A549 (cell line): ENCODE data around the gene CEBPA. TPM values are rescaled to one million over a fixed set of nuclear protein-coding genes. Genes with fewer than 3 reads are reported as not detected.

Experiments used
- ATAC-seq, 2 experiments: fragments of 200-7000 bp in 1 of 2; fragments of >200 bp in 1 of 2; cut with Nextera tagmentation in 1 of 2; cut with Tn5 transposase in 1 of 2; 3 replicates each; pipeline versions ENCODE4 v1.8.0 to v1.9.1; 2018 to 2020; ENCODE audit warnings: mild to moderate bottlenecking in 1 of 2, moderate library complexity in 1 of 2
- CTCF ChIA-PET: fragments of 300-600 bp; sonication (Branson Sonifier 250); formaldehyde crosslinking; extraction: SDS; loops from one replicate; lab custom pipeline; 2021; ENCODE audit warnings: antibody characterized with exemption, inconsistent platforms; lab: Yijun Ruan, JAX
- POLR2A ChIA-PET: fragments of 350-600 bp; formaldehyde crosslinking; extraction: SDS; loops from one replicate; lab custom pipeline; 2021; ENCODE audit warnings: antibody characterized with exemption, inconsistent platforms; lab: Yijun Ruan, JAX
- DNase-seq, 2 experiments: peaks; one replicate each; pipeline versions ENCODE4 v3.0.0 to v3.0.0-alpha.2; 2011 to 2016; ENCODE audit warnings: low read depth in 1 of 2, low spot score in 1 of 2
- FAIRE-seq: peaks from 2 replicates; lab custom pipeline; 2011; peaks lifted over from hg19 to GRCh38; lab: Jason Lieb, UNC
- H3K27ac ChIP-seq, 2 experiments: fragments of >200 bp; sonication (Bioruptor Twin); formaldehyde crosslinking; 3 replicates each; pipeline ENCODE4 v1.5.1; 2016 to 2017
- H3K4me1 ChIP-seq: fragments of >200 bp; sonication (Bioruptor Twin); formaldehyde crosslinking; 3 replicates; pipeline ENCODE4 v1.6.1; 2016
- H3K4me2 ChIP-seq: fragments of >200 bp; sonication (Bioruptor Twin); formaldehyde crosslinking; 3 replicates; pipeline ENCODE4 v1.6.1; 2016
- H3K4me3 ChIP-seq: fragments of >200 bp; sonication (Bioruptor Twin); formaldehyde crosslinking; 3 replicates; pipeline ENCODE4 v1.5.1; 2016
- H3K9me3 ChIP-seq: fragments of >200 bp; sonication (Bioruptor Twin); formaldehyde crosslinking; 3 replicates; pipeline ENCODE4 v1.6.1; 2016
- BHLHE40 ChIP-seq: IDR thresholded peaks from 2 replicates; pipeline ENCODE4 v1.6.1; 2012; ENCODE audit warnings: low read depth, low read length, inconsistent platforms
- CEBPB ChIP-seq, 2 experiments: fragments of >200 bp in 1 of 2; sonication (Bioruptor Twin) in 1 of 2; formaldehyde crosslinking in 1 of 2; IDR thresholded peaks; 2 replicates each; pipeline ENCODE4 v1.6.1; 2012 to 2016
- CHD4 ChIP-seq: fragments of 200-600 bp; sonication (generic); IDR thresholded peaks from 2 replicates; pipeline ENCODE4 v1.6.1; 2016; ENCODE audit warnings: antibody characterized with exemption, mild to moderate bottlenecking, borderline replicate concordance
- EP300 ChIP-seq, 2 experiments: fragments of >200 bp; sonication (Bioruptor Twin); formaldehyde crosslinking; IDR thresholded peaks; 2 replicates in 1 of 2; 3 replicates in 1 of 2; pipeline ENCODE4 v1.6.1; 2016 to 2017
- FOSL2 ChIP-seq, 2 experiments: fragments of 450-650 bp in 1 of 2; fragments of >200 bp in 1 of 2; sonication (Bioruptor Twin) in 1 of 2; formaldehyde crosslinking; IDR thresholded peaks; 2 replicates each; pipeline versions ENCODE4 v1.5.0 to v1.6.1; 2016 to 2020; ENCODE audit warnings: mild to moderate bottlenecking in 1 of 2, moderate library complexity in 1 of 2
- GATA3 ChIP-seq: IDR thresholded peaks from 2 replicates; pipeline ENCODE4 v1.6.1; 2012; ENCODE audit warnings: borderline replicate concordance
- HEYL ChIP-seq: fragments of 250-450 bp; sonication (Bioruptor Pico); IDR thresholded peaks from 2 replicates; pipeline ENCODE4 v1.8.0; 2021; ENCODE audit warnings: mild to moderate bottlenecking, moderate library complexity
- HOXA7 ChIP-seq: fragments of 250-450 bp; sonication (Bioruptor Pico); IDR thresholded peaks from 2 replicates; pipeline ENCODE4 v1.5.0; 2020; ENCODE audit warnings: mild to moderate bottlenecking, moderate library complexity
- HOXB13 ChIP-seq: fragments of 250-450 bp; sonication (Bioruptor Pico); IDR thresholded peaks from 2 replicates; pipeline ENCODE4 v1.5.0; 2020; ENCODE audit warnings: low read depth, mild to moderate bottlenecking, moderate library complexity
- HOXB5 ChIP-seq: fragments of 250-450 bp; sonication (Bioruptor Pico); IDR thresholded peaks from 2 replicates; pipeline ENCODE4 v1.5.0; 2020; ENCODE audit warnings: mild to moderate bottlenecking, moderate library complexity
- MAZ ChIP-seq: fragments of 150-350 bp; IDR thresholded peaks from 2 replicates; pipeline ENCODE4 v1.6.1; 2014; ENCODE audit warnings: antibody characterized with exemption, low read depth, low read length, borderline replicate concordance
- PHF8 ChIP-seq: fragments of 200-600 bp; sonication (generic); IDR thresholded peaks from 2 replicates; pipeline ENCODE4 v1.6.1; 2016; ENCODE audit warnings: low read depth, mild to moderate bottlenecking, antibody characterized with exemption, moderate library complexity, borderline replicate concordance
- POLR2A ChIP-seq: IDR thresholded peaks from 2 replicates; pipeline ENCODE4 v1.6.1; 2012; ENCODE audit warnings: mild to moderate bottlenecking, low read length
- RAD21 ChIP-seq, 2 experiments: fragments of >200 bp in 1 of 2; sonication (Bioruptor Twin) in 1 of 2; formaldehyde crosslinking in 1 of 2; IDR thresholded peaks in 1 of 2; conservative IDR thresholded peaks in 1 of 2; 2 replicates in 1 of 2; 3 replicates in 1 of 2; pipeline ENCODE4 v1.6.1; 2012 to 2018; ENCODE audit warnings: inconsistent platforms in 1 of 2
- RNF2 ChIP-seq: fragments of 200-600 bp; sonication (generic); IDR thresholded peaks from 2 replicates; pipeline ENCODE4 v1.6.1; 2016; ENCODE audit warnings: low read depth, mild to moderate bottlenecking, antibody characterized with exemption, moderate library complexity, borderline replicate concordance
- SREBF2 ChIP-seq: fragments of 450-650 bp; IDR thresholded peaks from 2 replicates; pipeline ENCODE4 v1.6.1; 2014; ENCODE audit warnings: mild to moderate bottlenecking, moderate library complexity
- TP53 ChIP-seq: fragments of 250-450 bp; sonication (Bioruptor Pico); IDR thresholded peaks from 2 replicates; pipeline ENCODE4 v1.5.0; 2021; ENCODE audit warnings: mild to moderate bottlenecking, moderate library complexity
- ZNF302 ChIP-seq: fragments of 250-450 bp; sonication (Bioruptor Pico); IDR thresholded peaks from 2 replicates; pipeline ENCODE4 v1.9.0; 2021; ENCODE audit warnings: inconsistent platforms, mild to moderate bottlenecking, moderate library complexity
- WGBS: methylation state at CpG from one replicate; pipeline ENCODE4 v1.1.6; 2017; ENCODE audit errors: missing lambda C conversion rate; 5-methylcytosine and 5-hydroxymethylcytosine counted together
- polyA plus RNA-seq, 4 experiments: library from polyadenylated mRNA; depleted of rRNA in 3 of 4; stranded (reverse); fragments of >200 nt; fragmentation: RNase III in 1 of 4; extraction: RNeasy Plus Mini Kit Qiagen cat#74134 plus additional on column Dnase treatment in 1 of 4; gene quantifications; 2 replicates in 3 of 4; 3 replicates in 1 of 4; pipeline ENCODE4 v1.2.3, GENCODE V29; 2011 to 2017
- TF ChIP-seq, protein P1 (sequence below): fragments of 250-450 bp; sonication (Bioruptor Pico); IDR thresholded peaks from 2 replicates; pipeline ENCODE4 v1.5.0; 2021; ENCODE audit warnings: mild to moderate bottlenecking, moderate library complexity, borderline replicate concordance
- TF ChIP-seq, protein P2 (sequence below): IDR thresholded peaks from 2 replicates; pipeline ENCODE4 v1.6.1; 2012; ENCODE audit warnings: low read depth, borderline replicate concordance
- TF ChIP-seq, protein P3 (sequence below): fragments of >200 bp; sonication (Bioruptor Twin); formaldehyde crosslinking; IDR thresholded peaks from 3 replicates; pipeline ENCODE4 v1.6.1; 2016
- TF ChIP-seq, protein P4 (sequence below): fragments of 450-650 bp; IDR thresholded peaks from 2 replicates; pipeline ENCODE4 v1.6.1; 2014; ENCODE audit warnings: antibody characterized with exemption
- TF ChIP-seq, protein P5 (sequence below): fragments of 150-350 bp; IDR thresholded peaks from 2 replicates; pipeline ENCODE4 v1.6.1; 2014; ENCODE audit warnings: low read depth, mild to moderate bottlenecking, low read length

Gene CEBPA
- polyA plus RNA-seq, 2 of the 4 experiments (the other 2 are of a cell fraction): 3.5 to 6.6 TPM

DNA sequence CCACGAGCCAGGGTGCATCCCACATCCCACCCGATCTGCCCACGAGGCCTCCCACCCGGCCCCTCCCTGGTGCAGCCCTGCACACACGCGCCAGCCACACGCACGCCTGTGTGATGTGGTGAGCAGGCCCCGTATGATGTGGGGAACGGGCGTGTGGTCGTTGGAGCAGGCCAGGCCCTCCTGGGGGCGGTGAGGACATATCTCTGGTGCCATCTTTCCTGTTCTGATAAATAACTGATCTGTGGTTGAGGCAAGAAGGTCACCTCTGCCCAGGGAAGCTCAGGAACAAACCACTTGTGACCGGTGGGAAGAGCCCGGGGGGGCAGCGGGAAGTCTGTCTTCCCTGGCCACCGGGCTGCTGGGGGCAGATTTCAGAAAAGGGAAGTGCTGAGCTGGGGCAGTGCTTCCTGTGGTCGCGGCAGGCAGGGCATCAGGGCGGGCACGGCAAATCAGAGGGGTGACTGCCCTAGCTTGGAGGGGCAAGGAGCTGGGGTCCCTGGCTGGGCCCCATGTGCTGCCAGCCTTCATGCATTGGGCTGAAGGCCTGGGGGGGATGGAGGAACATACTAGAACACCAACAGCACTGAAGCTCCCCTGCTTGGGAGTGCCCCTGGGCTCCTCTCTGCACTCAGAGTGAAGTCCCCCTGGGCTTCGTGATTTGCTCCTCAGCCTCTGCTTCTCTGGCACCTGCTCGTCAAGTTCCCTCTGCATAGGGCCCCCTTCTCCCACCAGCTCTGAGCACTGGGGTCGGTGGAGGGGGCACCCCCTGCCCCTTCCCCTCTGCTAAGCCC is 41.5 kb downstream of the CEBPA start:
- TF ChIP-seq, protein P1, sequence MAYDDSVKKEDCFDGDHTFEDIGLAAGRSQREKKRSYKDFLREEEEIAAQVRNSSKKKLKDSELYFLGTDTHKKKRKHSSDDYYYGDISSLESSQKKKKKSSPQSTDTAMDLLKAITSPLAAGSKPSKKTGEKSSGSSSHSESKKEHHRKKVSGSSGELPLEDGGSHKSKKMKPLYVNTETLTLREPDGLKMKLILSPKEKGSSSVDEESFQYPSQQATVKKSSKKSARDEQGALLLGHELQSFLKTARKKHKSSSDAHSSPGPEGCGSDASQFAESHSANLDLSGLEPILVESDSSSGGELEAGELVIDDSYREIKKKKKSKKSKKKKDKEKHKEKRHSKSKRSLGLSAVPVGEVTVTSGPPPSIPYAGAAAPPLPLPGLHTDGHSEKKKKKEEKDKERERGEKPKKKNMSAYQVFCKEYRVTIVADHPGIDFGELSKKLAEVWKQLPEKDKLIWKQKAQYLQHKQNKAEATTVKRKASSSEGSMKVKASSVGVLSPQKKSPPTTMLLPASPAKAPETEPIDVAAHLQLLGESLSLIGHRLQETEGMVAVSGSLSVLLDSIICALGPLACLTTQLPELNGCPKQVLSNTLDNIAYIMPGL (CRISPR knock-in tag): no peak
- TF ChIP-seq CHD4 (no peak), HOXA7 (no peak), FOSL2 (IDR thresholded peaks at IDR 0.05) (no peak), FOSL2 (CRISPR knock-in tag; IDR thresholded peaks at IDR 0.05) (no peak)
- ATAC-seq: 0 out of 6 replicates have a peak, but pooled peaks of 1 of the 2 experiments have one; percentile 7
- Histone ChIP-seq H3K4me3 (no peak overlapping the region), H3K27ac (no peak overlapping the region), H3K9me3 (peaks cover 12% of the 10 kb centered on the region; the same call in 2 of the 3 replicates), H3K4me2 (no peak overlapping the region), H3K4me1 (no peaks in the 10 kb centered on the region)
- DNase-seq: no peak
- WGBS: 77% methylated on average over 19 of the region's 24 CpGs
- ChIA-PET POLR2A (no interaction called here), CTCF (interaction anchor here (0.8 to 11.5 kb wide), 12 partner anchors 9 to 511 kb away, joined by 3 to 105 read pairs (median 8); partner anchors contain the start of gene CEBPA)
- no peak for FAIRE-seq

DNA sequence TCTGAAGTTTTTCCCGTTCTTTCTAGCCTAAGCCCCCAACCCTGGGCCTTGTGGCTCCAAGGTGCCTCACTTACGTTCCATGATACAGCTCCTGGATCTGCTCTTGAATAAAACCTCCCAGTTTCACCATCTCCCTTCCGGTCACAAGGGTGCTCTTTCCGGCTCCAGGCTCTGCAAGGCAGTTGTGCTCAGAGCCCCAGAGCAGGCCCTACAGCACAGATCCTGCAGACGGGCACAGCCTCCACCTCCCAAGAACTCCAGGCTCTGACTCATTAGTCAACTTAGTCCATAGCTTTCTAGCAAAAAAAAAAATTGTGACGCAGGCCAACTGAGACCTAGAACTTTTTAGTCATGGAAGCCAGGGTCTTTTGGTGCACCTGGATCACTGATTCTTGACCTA is 42.8 kb downstream of the CEBPA start:
- DNase-seq (no peak), FAIRE-seq (no peak), ATAC-seq (no peak)
- 56% methylated on average over 6 of the region's 6 CpGs for WGBS
- H3K9me3 ChIP-seq: peaks cover 12% of the 10 kb centered on the region; the same call in 2 of the 3 replicates
- CTCF ChIA-PET: interaction anchor here (0.6 to 11.5 kb wide), 13 partner anchors 10 to 788 kb away, joined by 3 to 105 read pairs (median 8); partner anchors contain the start of gene CEBPA
- POLR2A ChIA-PET: interaction anchor here (0.9 to 1.4 kb wide), 3 partner anchors 41 to 114 kb away, joined by 3 to 7 read pairs (median 6); partner anchors contain the start of genes CEBPA and CEBPG
- no peaks in the 10 kb centered on the region for H3K4me1 ChIP-seq
- TF ChIP-seq, protein P2, sequence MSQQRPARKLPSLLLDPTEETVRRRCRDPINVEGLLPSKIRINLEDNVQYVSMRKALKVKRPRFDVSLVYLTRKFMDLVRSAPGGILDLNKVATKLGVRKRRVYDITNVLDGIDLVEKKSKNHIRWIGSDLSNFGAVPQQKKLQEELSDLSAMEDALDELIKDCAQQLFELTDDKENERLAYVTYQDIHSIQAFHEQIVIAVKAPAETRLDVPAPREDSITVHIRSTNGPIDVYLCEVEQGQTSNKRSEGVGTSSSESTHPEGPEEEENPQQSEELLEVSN: no peak
- no peak for TF ChIP-seq EP300 (IDR thresholded peaks at IDR 0.05)
- TF ChIP-seq GATA3: no peak
- TF ChIP-seq, protein P1 (CRISPR knock-in tag): no peak
- TF ChIP-seq MAZ: no peak
- no peak overlapping the region for H3K4me2 ChIP-seq
- no peak overlapping the region for H3K4me3 ChIP-seq
- no peak overlapping the region for H3K27ac ChIP-seq

DNA sequence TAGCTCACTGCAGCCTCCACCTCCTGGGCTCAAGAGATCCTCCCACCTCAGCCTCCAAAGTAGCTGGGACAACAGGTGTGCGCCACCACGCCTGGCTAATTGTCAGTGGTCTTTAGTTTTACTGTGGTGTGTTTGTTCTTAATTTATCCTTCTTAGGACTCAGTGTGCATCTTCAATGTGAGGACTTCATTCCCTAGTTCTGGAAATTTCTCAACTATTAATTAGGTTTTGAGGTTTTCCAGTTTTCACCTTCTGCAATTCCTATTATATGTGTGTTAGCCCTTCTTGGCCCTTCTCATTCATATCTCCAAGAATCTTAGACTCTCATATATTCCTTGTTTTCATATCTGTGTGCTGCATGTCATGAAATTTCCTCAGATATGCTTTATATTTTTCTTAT is 44.5 kb downstream of the CEBPA start:
- CTCF ChIA-PET: interaction anchor here (0.6 to 11.5 kb wide), 16 partner anchors 9 to 520 kb away, joined by 3 to 105 read pairs (median 7); partner anchors contain the start of gene CEBPA
- FAIRE-seq: peak; percentile 56
- Histone ChIP-seq H3K27ac (no peak overlapping the region), H3K4me1 (no peaks in the 10 kb centered on the region), H3K9me3 (peaks cover 12% of the 10 kb centered on the region; the same call in 2 of the 3 replicates), H3K4me2 (no peak overlapping the region), H3K4me3 (no peak overlapping the region)
- ATAC-seq: no peak
- 81% methylated on average over 2 of the region's 2 CpGs for WGBS
- POLR2A ChIA-PET: no interaction called here
- DNase-seq: no peak
- TF ChIP-seq PHF8: no peak
- TF ChIP-seq, protein P3, sequence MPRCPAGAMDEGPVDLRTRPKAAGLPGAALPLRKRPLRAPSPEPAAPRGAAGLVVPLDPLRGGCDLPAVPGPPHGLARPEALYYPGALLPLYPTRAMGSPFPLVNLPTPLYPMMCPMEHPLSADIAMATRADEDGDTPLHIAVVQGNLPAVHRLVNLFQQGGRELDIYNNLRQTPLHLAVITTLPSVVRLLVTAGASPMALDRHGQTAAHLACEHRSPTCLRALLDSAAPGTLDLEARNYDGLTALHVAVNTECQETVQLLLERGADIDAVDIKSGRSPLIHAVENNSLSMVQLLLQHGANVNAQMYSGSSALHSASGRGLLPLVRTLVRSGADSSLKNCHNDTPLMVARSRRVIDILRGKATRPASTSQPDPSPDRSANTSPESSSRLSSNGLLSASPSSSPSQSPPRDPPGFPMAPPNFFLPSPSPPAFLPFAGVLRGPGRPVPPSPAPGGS: no peak
- TF ChIP-seq, protein P4, sequence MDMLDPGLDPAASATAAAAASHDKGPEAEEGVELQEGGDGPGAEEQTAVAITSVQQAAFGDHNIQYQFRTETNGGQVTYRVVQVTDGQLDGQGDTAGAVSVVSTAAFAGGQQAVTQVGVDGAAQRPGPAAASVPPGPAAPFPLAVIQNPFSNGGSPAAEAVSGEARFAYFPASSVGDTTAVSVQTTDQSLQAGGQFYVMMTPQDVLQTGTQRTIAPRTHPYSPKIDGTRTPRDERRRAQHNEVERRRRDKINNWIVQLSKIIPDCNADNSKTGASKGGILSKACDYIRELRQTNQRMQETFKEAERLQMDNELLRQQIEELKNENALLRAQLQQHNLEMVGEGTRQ: no peak
- TF ChIP-seq BHLHE40: no peak
- no peak for TF ChIP-seq FOSL2 (IDR thresholded peaks at IDR 0.05)
- TF ChIP-seq FOSL2 (CRISPR knock-in tag; IDR thresholded peaks at IDR 0.05): no peak
- no peak for TF ChIP-seq TP53 (CRISPR knock-in tag)
- TF ChIP-seq GATA3: no peak
- TF ChIP-seq HOXB5: no peak
- no peak for TF ChIP-seq POLR2A
- no peak for TF ChIP-seq RAD21 (conservative IDR thresholded peaks at IDR 0.05 in 1 of 2, IDR thresholded peaks at IDR 0.05 in 1 of 2)
- TF ChIP-seq ZNF302 (CRISPR knock-in tag): no peak
- TF ChIP-seq HOXA7: no peak
- TF ChIP-seq CEBPB (IDR thresholded peaks at IDR 0.05): no peak
- TF ChIP-seq, protein P5, sequence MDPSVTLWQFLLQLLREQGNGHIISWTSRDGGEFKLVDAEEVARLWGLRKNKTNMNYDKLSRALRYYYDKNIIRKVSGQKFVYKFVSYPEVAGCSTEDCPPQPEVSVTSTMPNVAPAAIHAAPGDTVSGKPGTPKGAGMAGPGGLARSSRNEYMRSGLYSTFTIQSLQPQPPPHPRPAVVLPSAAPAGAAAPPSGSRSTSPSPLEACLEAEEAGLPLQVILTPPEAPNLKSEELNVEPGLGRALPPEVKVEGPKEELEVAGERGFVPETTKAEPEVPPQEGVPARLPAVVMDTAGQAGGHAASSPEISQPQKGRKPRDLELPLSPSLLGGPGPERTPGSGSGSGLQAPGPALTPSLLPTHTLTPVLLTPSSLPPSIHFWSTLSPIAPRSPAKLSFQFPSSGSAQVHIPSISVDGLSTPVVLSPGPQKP: no peak
- TF ChIP-seq RNF2: no peak
- no peak for TF ChIP-seq HEYL (CRISPR knock-in tag)
- no peak for TF ChIP-seq HOXB13 (CRISPR knock-in tag)
- TF ChIP-seq SREBF2: no peak
